Uterus (tissue), 2 donors: ENCODE results near the gene TCF12.

Source experiments
- POLR2A ChIP-seq, 2 donors: fragments of 450-650 bp; IDR thresholded peaks; one replicate each; pipeline ENCODE4 v1.6.1; 2016; ENCODE audit warnings: antibody characterized with exemption in 2 of 2, mild to moderate bottlenecking in 1 of 2, moderate library complexity in 1 of 2
- TF ChIP-seq, protein P1 (sequence below), 4 experiments: fragments of 200-600 bp in 2 of 4; fragments of 450-650 bp in 2 of 4; sonication (generic) in 2 of 4; IDR thresholded peaks; one replicate each; pipeline ENCODE4 v1.5.1; 2016 to 2019; ENCODE audit warnings: antibody characterized with exemption in 4 of 4, mild to moderate bottlenecking in 2 of 4, moderate library complexity in 1 of 4

GRCh38 chr15:57061696-57062095, 143.3 kb downstream of the TCF12 start:
- TF ChIP-seq, protein P1, sequence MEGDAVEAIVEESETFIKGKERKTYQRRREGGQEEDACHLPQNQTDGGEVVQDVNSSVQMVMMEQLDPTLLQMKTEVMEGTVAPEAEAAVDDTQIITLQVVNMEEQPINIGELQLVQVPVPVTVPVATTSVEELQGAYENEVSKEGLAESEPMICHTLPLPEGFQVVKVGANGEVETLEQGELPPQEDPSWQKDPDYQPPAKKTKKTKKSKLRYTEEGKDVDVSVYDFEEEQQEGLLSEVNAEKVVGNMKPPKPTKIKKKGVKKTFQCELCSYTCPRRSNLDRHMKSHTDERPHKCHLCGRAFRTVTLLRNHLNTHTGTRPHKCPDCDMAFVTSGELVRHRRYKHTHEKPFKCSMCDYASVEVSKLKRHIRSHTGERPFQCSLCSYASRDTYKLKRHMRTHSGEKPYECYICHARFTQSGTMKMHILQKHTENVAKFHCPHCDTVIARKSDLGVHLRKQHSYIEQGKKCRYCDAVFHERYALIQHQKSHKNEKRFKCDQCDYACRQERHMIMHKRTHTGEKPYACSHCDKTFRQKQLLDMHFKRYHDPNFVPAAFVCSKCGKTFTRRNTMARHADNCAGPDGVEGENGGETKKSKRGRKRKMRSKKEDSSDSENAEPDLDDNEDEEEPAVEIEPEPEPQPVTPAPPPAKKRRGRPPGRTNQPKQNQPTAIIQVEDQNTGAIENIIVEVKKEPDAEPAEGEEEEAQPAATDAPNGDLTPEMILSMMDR (IDR thresholded peaks at IDR 0.05): no peak
- TF ChIP-seq POLR2A (IDR thresholded peaks at IDR 0.05): no peak
